Heart left ventricle (tissue), 16 donors: ENCODE measurements around the gene CCDC137. TPM values are rescaled to one million over a fixed set of nuclear protein-coding genes. Genes with fewer than 3 reads are reported as not detected.
A peak's percentile ranks its signal among the peaks of the same experiment; 100 is the strongest.

Experiments
- ATAC-seq, 4 donors: fragments of 200-7000 bp; cut with Tn5 transposase; one replicate each; pipeline ENCODE4 v1.9.1; 2020 to 2022; ENCODE audit warnings: moderate library complexity in 4 of 4, mild to moderate bottlenecking in 3 of 4, moderate number of reproducible peaks in 1 of 4
- DNase-seq, 5 donors: peaks; one replicate each; pipeline ENCODE4 v3.0.0-alpha.2; 2020
- H3K27ac ChIP-seq, 12 donors: fragments of 200-600 bp; sonication (generic) in 4 of 12; one replicate each; pipeline versions ENCODE4 v1.5.0 to v1.8.0; 2016 to 2022; ENCODE audit warnings: mild to moderate bottlenecking in 2 of 12
- H3K27me3 ChIP-seq, 9 donors: fragments of 200-600 bp; sonication (generic) in 2 of 9; one replicate each; pipeline versions ENCODE4 v1.5.1 to v1.8.0; 2016 to 2022; ENCODE audit warnings: mild to moderate bottlenecking in 3 of 9
- H3K36me3 ChIP-seq, 9 donors: fragments of 200-600 bp; sonication (generic) in 2 of 9; one replicate each; pipeline versions ENCODE4 v1.5.0 to v1.8.0; 2018 to 2022; ENCODE audit warnings: mild to moderate bottlenecking in 2 of 9
- H3K4me1 ChIP-seq, 12 donors: fragments of 200-600 bp; sonication (generic) in 4 of 12; one replicate each; pipeline versions ENCODE4 v1.5.0 to v1.8.0; 2016 to 2022; ENCODE audit warnings: mild to moderate bottlenecking in 3 of 12
- H3K4me3 ChIP-seq, 12 donors: fragments of 200-600 bp; sonication (generic) in 4 of 12; one replicate each; pipeline versions ENCODE4 v1.5.0 to v1.8.0; 2017 to 2022; ENCODE audit warnings: mild to moderate bottlenecking in 9 of 12, moderate library complexity in 4 of 12
- H3K9me3 ChIP-seq, 12 donors: fragments of 200-600 bp; sonication (generic) in 4 of 12; one replicate each; pipeline versions ENCODE4 v1.5.0 to v1.8.0; 2016 to 2022; ENCODE audit warnings: mild to moderate bottlenecking in 1 of 12
- POLR2A ChIP-seq, 2 donors: fragments of 450-650 bp; IDR thresholded peaks; one replicate each; pipeline ENCODE4 v1.6.1; 2017; ENCODE audit warnings: antibody characterized with exemption in 2 of 2, mild to moderate bottlenecking in 2 of 2, moderate library complexity in 2 of 2
- WGBS, 4 donors: extraction: QIAGEN DNeasy Blood & Tissue Kit in 2 of 4; methylation state at CpG; one replicate each; pipeline versions ENCODE4 v1.1.5 to v1.1.7; 2013 to 2018; 5-methylcytosine and 5-hydroxymethylcytosine counted together
- intact Hi-C, 10 donors: fragments of 100-400 bp; cut with DNase I; formaldehyde crosslinking; loops; one replicate each; pipeline versions ENCODE4 v1.11.1 to v1.14.2; 2022
- polyA plus RNA-seq, 2 donors: library from polyadenylated mRNA; stranded (reverse); fragments of 200-250 nt; gene quantifications; one replicate each; pipeline ENCODE4 v1.2.3, GENCODE V29; 2013
- total RNA-seq, 9 donors: library from RNA; depleted of rRNA in 2 of 9; stranded (reverse); fragments of >200 nt in 2 of 9; fragmentation: NEBNext Ultra II Directional in 3 of 9; extraction: Animal tissue kit (Norgen Biotek cat#: 25700) in 3 of 9; gene quantifications; one replicate each; pipeline versions ENCODE4 v1.1.0 to v1.2.4, GENCODE V29; 2016 to 2023
- TF ChIP-seq, protein P1 (sequence below), 12 donors: fragments of 200-600 bp; sonication (generic) in 4 of 12; IDR thresholded peaks; one replicate each; pipeline versions ENCODE4 v1.5.0 to v1.8.0; 2018 to 2022; ENCODE audit warnings: antibody characterized with exemption in 12 of 12, mild to moderate bottlenecking in 5 of 12
- donor health status: ischemic (EF 13 %, LVEDD 7.1; RV severe dilation, severe dysfunction).
- donor health status: healthy with polysubstance abuse.
- donor health status: DM: no; HTN: yes; CAD: no.
- donor health status: DM: no; HTN: no; CAD: no.
- donor health status: ischemic (EF 25% LVEDD 6.9; RV normal size, moderate dysfunction).
- donor health status: ischemic (EF 25% LVEDD 5.7; RV mildly dilated, moderate dysfunction).
- donor health status: healthy.
- donor health status: DM: yes; HTN: yes; CAD: no.
- donor health status: ischemic (EF 35%, LVEDD 5.7; RV mildly dilated, moderate dysfunction).
- donor health status: nonischemic (EF 11% LVEDD 7.7; RV severe dilation, severe dysfunction).
- donor health status: DM: yes; HTN: yes; CAD: no.
- donor health status: PGD.
- donor health status: ischemic (EF 29% LVEDD 5.4; RV normal size, mild dysfunction).
- donor health status: nonischemic (EF 23%, LVEDD 6.1; RV moderate dilation, normal function).

CCDC137 gene
- total and polyA plus RNA-seq, 11 donors, result 3.5 to 20.0 (median 7.8) TPM

DNA sequence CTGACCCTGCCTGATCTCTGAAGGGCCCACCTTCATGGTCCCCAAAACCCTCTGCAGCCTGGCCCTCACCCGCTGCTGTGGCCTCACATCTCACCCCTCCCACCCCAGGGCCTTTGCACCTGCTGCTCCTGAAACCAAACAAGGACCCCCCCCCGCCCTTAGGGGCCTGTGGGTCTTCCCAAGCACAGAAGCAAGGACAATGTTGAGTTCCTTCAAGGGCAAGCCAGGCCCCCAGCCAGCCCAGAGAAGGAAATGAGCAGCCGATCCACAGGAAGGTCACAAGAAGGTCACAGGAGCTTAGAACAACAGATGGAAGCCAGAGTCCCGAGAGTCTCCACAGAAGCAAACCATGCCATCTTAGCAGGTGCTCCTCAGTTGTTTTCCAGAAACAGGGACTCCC lies 9.7 kb upstream of the CCDC137 start:
- peaks cover 0 to 15% (median 0%) of the 10 kb centered on the region in 12 donors for H3K4me1 ChIP-seq
- no peak overlapping the region for H3K27ac ChIP-seq
- no peak for TF ChIP-seq POLR2A (IDR thresholded peaks at IDR 0.05)
- TF ChIP-seq, protein P1, sequence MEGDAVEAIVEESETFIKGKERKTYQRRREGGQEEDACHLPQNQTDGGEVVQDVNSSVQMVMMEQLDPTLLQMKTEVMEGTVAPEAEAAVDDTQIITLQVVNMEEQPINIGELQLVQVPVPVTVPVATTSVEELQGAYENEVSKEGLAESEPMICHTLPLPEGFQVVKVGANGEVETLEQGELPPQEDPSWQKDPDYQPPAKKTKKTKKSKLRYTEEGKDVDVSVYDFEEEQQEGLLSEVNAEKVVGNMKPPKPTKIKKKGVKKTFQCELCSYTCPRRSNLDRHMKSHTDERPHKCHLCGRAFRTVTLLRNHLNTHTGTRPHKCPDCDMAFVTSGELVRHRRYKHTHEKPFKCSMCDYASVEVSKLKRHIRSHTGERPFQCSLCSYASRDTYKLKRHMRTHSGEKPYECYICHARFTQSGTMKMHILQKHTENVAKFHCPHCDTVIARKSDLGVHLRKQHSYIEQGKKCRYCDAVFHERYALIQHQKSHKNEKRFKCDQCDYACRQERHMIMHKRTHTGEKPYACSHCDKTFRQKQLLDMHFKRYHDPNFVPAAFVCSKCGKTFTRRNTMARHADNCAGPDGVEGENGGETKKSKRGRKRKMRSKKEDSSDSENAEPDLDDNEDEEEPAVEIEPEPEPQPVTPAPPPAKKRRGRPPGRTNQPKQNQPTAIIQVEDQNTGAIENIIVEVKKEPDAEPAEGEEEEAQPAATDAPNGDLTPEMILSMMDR (IDR thresholded peaks at IDR 0.05), result no peak
- H3K36me3 ChIP-seq, result no peaks in the 10 kb centered on the region
- intact Hi-C loops, result no loop called here
- H3K27me3 ChIP-seq, result peaks cover 0 to 20% (median 0%) of the 10 kb centered on the region in 9 donors
- WGBS, 4 donors, result 40 to 100% (median 52%) methylated on average over 1 to 4 of the region's 4 CpGs
- no peak overlapping the region for H3K4me3 ChIP-seq
- ATAC-seq (peak in 1 of 4 donors; percentile 56), DNase-seq (no peak)
- no peaks in the 10 kb centered on the region for H3K9me3 ChIP-seq

GRCh38 chr17:81659038-81659437 lies 7.5 kb upstream of the CCDC137 start:
- 62 to 74% (median 68%) methylated on average over 5 of the region's 5 CpGs for WGBS, 4 donors
- H3K27ac ChIP-seq, result no peak overlapping the region
- H3K4me3 ChIP-seq, result no peak overlapping the region
- intact Hi-C loops, result no loop called here
- no peak for DNase-seq
- H3K27me3 ChIP-seq, result peaks cover 0 to 1% (median 0%) of the 10 kb centered on the region in 9 donors
- no peak for TF ChIP-seq POLR2A (IDR thresholded peaks at IDR 0.05)
- TF ChIP-seq, protein P1 (IDR thresholded peaks at IDR 0.05), result no peak
- ATAC-seq, result no peak
- no peaks in the 10 kb centered on the region for H3K9me3 ChIP-seq
- H3K4me1 ChIP-seq, result peaks cover 0 to 15% (median 0%) of the 10 kb centered on the region in 12 donors
- H3K36me3 ChIP-seq, result peaks cover 0 to 1% (median 0%) of the 10 kb centered on the region in 9 donors

DNA sequence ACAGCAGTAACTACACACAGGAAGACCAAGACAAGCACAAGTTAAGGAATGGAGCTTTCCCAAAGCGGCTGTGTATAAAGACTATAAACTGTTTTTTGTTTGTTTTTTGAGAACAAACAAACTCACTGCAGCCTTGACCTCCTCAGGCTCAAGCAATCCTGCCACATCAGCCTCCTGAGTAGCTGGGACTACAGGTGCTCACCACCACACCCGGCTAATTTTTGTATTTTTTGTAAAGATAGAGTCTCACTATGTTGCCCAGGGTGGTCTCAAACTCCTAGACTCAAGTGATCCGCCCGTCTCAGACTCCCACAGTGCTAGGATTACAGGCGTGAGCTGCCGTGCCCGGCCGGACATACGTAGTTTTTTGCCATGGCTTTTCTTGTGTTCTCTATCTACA lies 6.1 kb upstream of the CCDC137 start:
- 88 to 96% (median 95%) methylated on average over 9 of the region's 9 CpGs for WGBS, 4 donors
- DNase-seq (no peak), ATAC-seq (no peak)
- H3K4me1 ChIP-seq, result peaks cover 0 to 21% (median 5%) of the 10 kb centered on the region in 12 donors
- TF ChIP-seq, protein P1 (IDR thresholded peaks at IDR 0.05), result no peak
- no peak for TF ChIP-seq POLR2A (IDR thresholded peaks at IDR 0.05)
- no peaks in the 10 kb centered on the region for H3K27me3 ChIP-seq
- intact Hi-C loops, result no loop called here
- no peak overlapping the region for H3K4me3 ChIP-seq
- H3K36me3 ChIP-seq, result peaks cover 0 to 7% (median 3%) of the 10 kb centered on the region in 9 donors
- no peaks in the 10 kb centered on the region for H3K9me3 ChIP-seq
- H3K27ac ChIP-seq, result no peak overlapping the region

- no peak for ATAC-seq
- H3K27me3 ChIP-seq, result no peaks in the 10 kb centered on the region
- peaks cover 0 to 18% (median 10%) of the 10 kb centered on the region in 12 donors for H3K4me1 ChIP-seq
- H3K27ac ChIP-seq, result no peak overlapping the region
- 94 to 96% (median 95%) methylated on average over 4 of the region's 4 CpGs for WGBS, 4 donors
- intact Hi-C loops, result no loop called here
- H3K4me3 ChIP-seq, result no peak overlapping the region
- peaks cover 0 to 7% (median 3%) of the 10 kb centered on the region in 9 donors for H3K36me3 ChIP-seq
- no peak for DNase-seq
- TF ChIP-seq POLR2A (IDR thresholded peaks at IDR 0.05), result no peak
- TF ChIP-seq, protein P1 (IDR thresholded peaks at IDR 0.05), result no peak
- no peaks in the 10 kb centered on the region for H3K9me3 ChIP-seq
Measured at GRCh38 chr17:81662002-81662401, 4.5 kb upstream of the CCDC137 start.
